Keratinocyte (primary cell): ENCODE data around the gene CAPZA1. TPM values are rescaled to one million over a fixed set of nuclear protein-coding genes. Genes with fewer than 3 reads are reported as not detected.
A peak's percentile ranks its signal among the peaks of the same experiment; 100 is the strongest.

ENCODE experiments used
- DNase-seq: peaks from one replicate; pipeline ENCODE4 v3.0.0-alpha.2; 2011; ENCODE audit warnings: low read depth, missing footprints, low spot score
- FAIRE-seq: peaks from 2 replicates; lab custom pipeline; 2011; peaks lifted over from hg19 to GRCh38; lab: Jason Lieb, UNC
- H2AFZ ChIP-seq: 2 replicates; pipeline ENCODE4 v1.6.0; 2012; ENCODE audit warnings: low read length, control low read depth, inconsistent platforms; ENCODE audit not compliant: control insufficient read depth
- H3K27ac ChIP-seq: 2 replicates; pipeline ENCODE4 v1.5.1; 2011; ENCODE audit warnings: low read length; ENCODE audit not compliant: control insufficient read depth, insufficient read depth
- H3K27me3 ChIP-seq: 3 replicates; pipeline ENCODE4 v1.6.0; 2011; ENCODE audit warnings: low read length; ENCODE audit not compliant: control insufficient read depth, insufficient read depth; ENCODE audit errors: extremely low read depth
- H3K36me3 ChIP-seq, 2 experiments: 2 replicates in 1 of 2; 3 replicates in 1 of 2; pipeline ENCODE4 v1.5.1; 2011; ENCODE audit warnings: low read length in 2 of 2, mild to moderate bottlenecking in 1 of 2; ENCODE audit not compliant: control insufficient read depth in 2 of 2, insufficient read depth in 2 of 2; ENCODE audit errors: extremely low read depth in 1 of 2
- H3K4me1 ChIP-seq: 3 replicates; pipeline ENCODE4 v1.5.1; 2011; ENCODE audit warnings: low read length; ENCODE audit not compliant: control insufficient read depth, insufficient read depth; ENCODE audit errors: extremely low read depth
- H3K4me2 ChIP-seq: 3 replicates; pipeline ENCODE4 v1.6.0; 2011; ENCODE audit warnings: low read depth, low read length; ENCODE audit not compliant: control insufficient read depth, insufficient read depth; ENCODE audit errors: extremely low read depth
- H3K4me3 ChIP-seq, 3 experiments: fragments of 200-600 bp in 1 of 3; sonication (generic) in 1 of 3; 2 replicates in 2 of 3; 3 replicates in 1 of 3; pipeline ENCODE4 v1.5.1; 2011 to 2016; ENCODE audit warnings: low read length in 3 of 3, mild to moderate bottlenecking in 3 of 3, control low read depth in 2 of 3, inconsistent platforms in 1 of 3, low read depth in 1 of 3, mixed read lengths in 1 of 3, mixed run types in 1 of 3, moderate library complexity in 1 of 3; ENCODE audit not compliant: control insufficient read depth in 2 of 3, insufficient read depth in 2 of 3; ENCODE audit errors: extremely low read depth in 1 of 3
- H3K79me2 ChIP-seq: 2 replicates; pipeline ENCODE4 v1.6.0; 2012; ENCODE audit warnings: low read length; ENCODE audit not compliant: control insufficient read depth, insufficient read depth
- H3K9ac ChIP-seq: 3 replicates; pipeline ENCODE4 v1.6.0; 2011; ENCODE audit warnings: low read length; ENCODE audit not compliant: control insufficient read depth, insufficient read depth; ENCODE audit errors: extremely low read depth
- H3K9me1 ChIP-seq: 3 replicates; pipeline ENCODE4 v1.6.0; 2011; ENCODE audit warnings: low read length; ENCODE audit not compliant: control insufficient read depth, insufficient read depth; ENCODE audit errors: extremely low read depth
- H3K9me3 ChIP-seq: 2 replicates; pipeline ENCODE4 v1.5.1; 2012; ENCODE audit warnings: low read depth, low read length; ENCODE audit not compliant: control insufficient read depth
- H4K20me1 ChIP-seq: 3 replicates; pipeline ENCODE4 v1.6.0; 2011; ENCODE audit warnings: low read length; ENCODE audit not compliant: control insufficient read depth, insufficient read depth; ENCODE audit errors: extremely low read depth
- EZH2 ChIP-seq: IDR thresholded peaks from one replicate; pipeline ENCODE4 v1.6.1; 2012; ENCODE audit warnings: inconsistent platforms, mild to moderate bottlenecking, low read length, moderate library complexity
- dilution Hi-C: fragments of 300-500 bp; cut with MboI; formaldehyde crosslinking; loops from one replicate; pipeline ENCODE4 v1.7.0; 2020; ENCODE audit warnings: low sequenced_read_pairs; ENCODE audit not compliant: extremely low pct_ligation_motif_present
- polyA plus RNA-seq, 5 experiments: library from polyadenylated mRNA; depleted of rRNA in 3 of 5; stranded (reverse) in 3 of 5; stranded (forward) in 1 of 5; unstranded in 1 of 5; fragments of >200 nt; gene quantifications; 1 replicate in 1 of 5; 2 replicates in 3 of 5; 3 replicates in 1 of 5; pipeline versions ENCODE4 v1.2.1 to v1.2.3, GENCODE V29; 2011 to 2012; ENCODE audit warnings: missing spikeins in 2 of 5, low read depth in 1 of 5, low replicate concordance in 1 of 5
- TF ChIP-seq, protein P1 (sequence below), 3 experiments: IDR thresholded peaks in 1 of 3; conservative IDR thresholded peaks in 1 of 3; optimal IDR thresholded peaks in 1 of 3; 2 replicates in 2 of 3; 3 replicates in 1 of 3; pipeline versions ENCODE3 to v1.5.1; 2011; ENCODE audit warnings: low read length in 3 of 3, mild to moderate bottlenecking in 3 of 3, moderate library complexity in 2 of 3, control low read depth in 1 of 3, inconsistent platforms in 1 of 3; ENCODE audit not compliant: insufficient read depth in 2 of 3; ENCODE audit errors: extremely low read depth in 1 of 3

The CAPZA1 gene
- polyA plus RNA-seq, 1 donor (not counting 4 experiments of a cell fraction or from before 2014, with no cell fraction given), result 239 TPM

DNA sequence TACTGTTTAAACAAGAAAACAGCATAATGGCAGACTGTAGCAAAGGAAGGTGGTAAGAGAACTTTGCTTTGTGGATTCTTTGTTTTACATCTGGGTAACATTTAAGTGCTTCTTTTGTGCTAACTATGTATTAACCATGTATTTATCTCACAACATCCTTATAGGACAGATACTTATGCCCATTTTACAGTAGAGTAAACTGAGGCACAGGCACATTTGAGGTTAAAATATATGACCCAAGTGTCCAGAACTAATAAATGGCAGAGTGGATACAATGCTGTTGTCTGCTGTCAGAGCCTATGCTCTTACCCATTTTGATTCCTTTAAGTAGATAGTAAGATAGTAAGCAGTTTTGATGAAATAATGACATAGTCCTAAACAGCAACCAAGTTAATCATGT, 7.3 kb downstream of the CAPZA1 start:
- Histone ChIP-seq H3K4me2 (peak overlapping the region; percentile 76), H3K9me1 (peaks cover 5% of the 10 kb centered on the region), H3K9me3 (no peaks in the 10 kb centered on the region), H3K9ac (no peak overlapping the region), H2AFZ (no peak overlapping the region), H3K27me3 (no peaks in the 10 kb centered on the region), H3K36me3 (peaks cover 3 to 22% of the 10 kb centered on the region in 2 experiments), H3K79me2 (peaks cover 91% of the 10 kb centered on the region), H3K27ac (peak overlapping the region; percentile 11), H3K4me3 (peak overlapping the region in 1 of 3 experiments; percentile 18), H3K4me1 (peaks cover 24% of the 10 kb centered on the region), H4K20me1 (peaks cover 26% of the 10 kb centered on the region)
- FAIRE-seq (no peak), DNase-seq (no peak)
- no peak for TF ChIP-seq EZH2
- TF ChIP-seq, protein P1, sequence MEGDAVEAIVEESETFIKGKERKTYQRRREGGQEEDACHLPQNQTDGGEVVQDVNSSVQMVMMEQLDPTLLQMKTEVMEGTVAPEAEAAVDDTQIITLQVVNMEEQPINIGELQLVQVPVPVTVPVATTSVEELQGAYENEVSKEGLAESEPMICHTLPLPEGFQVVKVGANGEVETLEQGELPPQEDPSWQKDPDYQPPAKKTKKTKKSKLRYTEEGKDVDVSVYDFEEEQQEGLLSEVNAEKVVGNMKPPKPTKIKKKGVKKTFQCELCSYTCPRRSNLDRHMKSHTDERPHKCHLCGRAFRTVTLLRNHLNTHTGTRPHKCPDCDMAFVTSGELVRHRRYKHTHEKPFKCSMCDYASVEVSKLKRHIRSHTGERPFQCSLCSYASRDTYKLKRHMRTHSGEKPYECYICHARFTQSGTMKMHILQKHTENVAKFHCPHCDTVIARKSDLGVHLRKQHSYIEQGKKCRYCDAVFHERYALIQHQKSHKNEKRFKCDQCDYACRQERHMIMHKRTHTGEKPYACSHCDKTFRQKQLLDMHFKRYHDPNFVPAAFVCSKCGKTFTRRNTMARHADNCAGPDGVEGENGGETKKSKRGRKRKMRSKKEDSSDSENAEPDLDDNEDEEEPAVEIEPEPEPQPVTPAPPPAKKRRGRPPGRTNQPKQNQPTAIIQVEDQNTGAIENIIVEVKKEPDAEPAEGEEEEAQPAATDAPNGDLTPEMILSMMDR (optimal IDR thresholded peaks at IDR 0.05 in 1 of 3, IDR thresholded peaks at IDR 0.05 in 1 of 3, conservative IDR thresholded peaks at IDR 0.05 in 1 of 3; ENCODE audit: extremely low read depth in 1 of 3, insufficient read depth in 2 of 3, low read length in 3 of 3), result no peak
- dilution Hi-C loops, result no loop called here

DNA sequence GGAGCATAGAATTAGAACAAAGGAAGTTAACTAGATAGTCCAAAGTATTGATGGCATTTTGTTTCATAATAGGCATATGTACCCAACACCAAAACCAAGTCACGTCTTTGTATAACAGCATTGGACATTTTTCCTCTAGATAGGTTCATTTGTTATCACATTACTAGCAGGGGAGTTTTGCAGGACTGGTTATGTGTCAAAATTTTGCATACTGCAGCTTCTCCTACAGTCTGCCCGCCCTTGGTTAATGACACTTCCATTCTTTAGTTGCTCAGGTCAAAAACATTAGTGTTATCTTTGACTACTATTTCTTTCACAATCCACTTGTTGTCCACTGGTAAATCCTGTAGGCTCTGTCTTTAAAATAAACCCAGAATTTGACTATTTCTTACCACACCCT, 8.9 kb downstream of the CAPZA1 start:
- no peak for TF ChIP-seq EZH2
- TF ChIP-seq, protein P1 (optimal IDR thresholded peaks at IDR 0.05 in 1 of 3, IDR thresholded peaks at IDR 0.05 in 1 of 3, conservative IDR thresholded peaks at IDR 0.05 in 1 of 3; ENCODE audit: extremely low read depth in 1 of 3, insufficient read depth in 2 of 3, low read length in 3 of 3), result no peak

More for the DNA sequence above, 8.9 kb downstream of the CAPZA1 start:
- no peaks in the 10 kb centered on the region for H3K9me3 ChIP-seq
- FAIRE-seq, result no peak
- peaks cover 5% of the 10 kb centered on the region for H3K9me1 ChIP-seq
- H3K9ac ChIP-seq, result no peak overlapping the region
- peaks cover 17% of the 10 kb centered on the region for H3K4me1 ChIP-seq
- no peak overlapping the region for H3K4me2 ChIP-seq
- no peak overlapping the region for H2AFZ ChIP-seq
- H3K4me3 ChIP-seq, result no peak overlapping the region
- H4K20me1 ChIP-seq, result peaks cover 26% of the 10 kb centered on the region
- dilution Hi-C loops, result no loop called here
- peaks cover 3 to 22% of the 10 kb centered on the region in 2 experiments for H3K36me3 ChIP-seq
- no peaks in the 10 kb centered on the region for H3K27me3 ChIP-seq
- H3K27ac ChIP-seq, result no peak overlapping the region
- no peak for DNase-seq
- H3K79me2 ChIP-seq, result peaks cover 93% of the 10 kb centered on the region
